ENCODE data around the gene C10orf71.

Gene C10orf71

GRCh38 chr10:49373361-49373760 is 74.4 kb downstream of the C10orf71 start:
- Histone ChIP-seq H3K9me2 (ENCODE audit: low read depth, low read length) (no peaks in the 10 kb centered on the region), H3F3A (ENCODE audit: insufficient read depth, low read length) (no peaks in the 10 kb centered on the region), H3K27ac (ENCODE audit: low read depth, low read length, poor library complexity, severe bottlenecking) (no peak overlapping the region), H4K20me1 (ENCODE audit: insufficient read depth, low read length) (no peaks in the 10 kb centered on the region), H3K27me3 (ENCODE audit: insufficient read depth, low read length) (no peaks in the 10 kb centered on the region), H3K4me2 (ENCODE audit: low read length) (no peak overlapping the region), H3K9ac (ENCODE audit: low read length) (no peak overlapping the region), H3K4me1 (ENCODE audit: insufficient read depth, low read length, severe bottlenecking) (no peaks in the 10 kb centered on the region), H3K36me3 (ENCODE audit: insufficient read depth, low read length) (no peaks in the 10 kb centered on the region), H2AFZ (ENCODE audit: low read length) (no peak overlapping the region), H3K79me2 (ENCODE audit: insufficient read depth, low read length) (no peaks in the 10 kb centered on the region), H3K9me3 (ENCODE audit: low read length) (no peaks in the 10 kb centered on the region), H3K4me3 (ENCODE audit: low read depth, low read length, poor library complexity, severe bottlenecking) (no peak overlapping the region)
- TF ChIP-seq EZH2 (IDR thresholded peaks at IDR 0.05; ENCODE audit: borderline replicate concordance, low read length) (no peak), CTCF (IDR thresholded peaks at IDR 0.05; ENCODE audit: low read length) (no peak)

- H3K79me2 ChIP-seq (ENCODE audit: insufficient read depth, low read length), result no peaks in the 10 kb centered on the region
- H3K36me3 ChIP-seq (ENCODE audit: insufficient read depth, low read length), result no peaks in the 10 kb centered on the region
- H2AFZ ChIP-seq (ENCODE audit: low read length), result no peak overlapping the region
- TF ChIP-seq CTCF (IDR thresholded peaks at IDR 0.05; ENCODE audit: low read length) (no peak), EZH2 (IDR thresholded peaks at IDR 0.05; ENCODE audit: borderline replicate concordance, low read length) (no peak)
- no peaks in the 10 kb centered on the region for H3K27me3 ChIP-seq (ENCODE audit: insufficient read depth, low read length)
- H3K9me3 ChIP-seq (ENCODE audit: low read length), result no peaks in the 10 kb centered on the region
- no peak overlapping the region for H3K4me2 ChIP-seq (ENCODE audit: low read length)
- H3K4me3 ChIP-seq (ENCODE audit: low read depth, low read length, poor library complexity, severe bottlenecking), result no peak overlapping the region
- H3K9ac ChIP-seq (ENCODE audit: low read length), result no peak overlapping the region
- H3K27ac ChIP-seq (ENCODE audit: low read depth, low read length, poor library complexity, severe bottlenecking), result no peak overlapping the region
- H3K9me2 ChIP-seq (ENCODE audit: low read depth, low read length), result no peaks in the 10 kb centered on the region
- H3F3A ChIP-seq (ENCODE audit: insufficient read depth, low read length), result no peaks in the 10 kb centered on the region
- no peaks in the 10 kb centered on the region for H3K4me1 ChIP-seq (ENCODE audit: insufficient read depth, low read length, severe bottlenecking)
- no peaks in the 10 kb centered on the region for H4K20me1 ChIP-seq (ENCODE audit: insufficient read depth, low read length)
These were observed 75.8 kb downstream of the C10orf71 start for GRCh38 chr10:49374740-49375139.

GRCh38 chr10:49375611-49376010 is 76.6 kb downstream of the C10orf71 start:
- Histone ChIP-seq H4K20me1 (ENCODE audit: insufficient read depth, low read length) (no peaks in the 10 kb centered on the region), H3K9me3 (ENCODE audit: low read length) (no peaks in the 10 kb centered on the region), H3K27ac (ENCODE audit: low read depth, low read length, poor library complexity, severe bottlenecking) (no peak overlapping the region), H3K27me3 (ENCODE audit: insufficient read depth, low read length) (no peaks in the 10 kb centered on the region), H3K4me2 (ENCODE audit: low read length) (no peak overlapping the region), H3K79me2 (ENCODE audit: insufficient read depth, low read length) (no peaks in the 10 kb centered on the region), H3K36me3 (ENCODE audit: insufficient read depth, low read length) (no peaks in the 10 kb centered on the region), H3K9me2 (ENCODE audit: low read depth, low read length) (no peaks in the 10 kb centered on the region), H3F3A (ENCODE audit: insufficient read depth, low read length) (no peaks in the 10 kb centered on the region), H2AFZ (ENCODE audit: low read length) (no peak overlapping the region), H3K4me1 (ENCODE audit: insufficient read depth, low read length, severe bottlenecking) (no peaks in the 10 kb centered on the region), H3K4me3 (ENCODE audit: low read depth, low read length, poor library complexity, severe bottlenecking) (no peak overlapping the region), H3K9ac (ENCODE audit: low read length) (no peak overlapping the region)
- TF ChIP-seq EZH2 (IDR thresholded peaks at IDR 0.05; ENCODE audit: borderline replicate concordance, low read length), result no peak
- no peak for TF ChIP-seq CTCF (IDR thresholded peaks at IDR 0.05; ENCODE audit: low read length)

Measured in OCI-LY1 (cell line).